K562 (cell line): ENCODE results near the gene PYGO2. TPM values are rescaled to one million over a fixed set of nuclear protein-coding genes. Genes with fewer than 3 reads are reported as not detected.

Experiments
- DPF2 ChIP-seq: fragments of 450-650 bp; IDR thresholded peaks from 2 replicates; pipeline ENCODE4 v1.6.1; 2016
- ESRRB ChIP-seq: fragments of 250-450 bp; sonication (Bioruptor Pico); IDR thresholded peaks from 2 replicates; pipeline ENCODE4 v1.5.0; 2020; ENCODE audit warnings: mild to moderate bottlenecking, moderate library complexity, borderline replicate concordance
- LEF1 ChIP-seq: fragments of 450-650 bp; IDR thresholded peaks from 2 replicates; pipeline ENCODE4 v1.6.1; 2016; ENCODE audit warnings: mild to moderate bottlenecking
- MCM7 ChIP-seq, 2 experiments: fragments of 450-650 bp; IDR thresholded peaks; 2 replicates each; pipeline ENCODE4 v1.6.1; 2016 to 2018
- MEF2A ChIP-seq: IDR thresholded peaks from 2 replicates; pipeline ENCODE4 v1.6.1; 2011; ENCODE audit warnings: low read depth, mild to moderate bottlenecking, low read length, moderate library complexity; ENCODE audit not compliant: control insufficient read depth
- MIER1 ChIP-seq: fragments of 450-650 bp; IDR thresholded peaks from 2 replicates; pipeline ENCODE4 v1.6.1; 2016; ENCODE audit warnings: antibody characterized with exemption, mild to moderate bottlenecking, low read depth
- MYC ChIP-seq, 2 experiments: fragments of 250-450 bp in 1 of 2; sonication (Bioruptor Pico) in 1 of 2; IDR thresholded peaks; 2 replicates each; pipeline versions ENCODE4 v1.5.1 to v1.6.1; 2012 to 2021; ENCODE audit warnings: low read depth in 2 of 2, borderline replicate concordance in 1 of 2, improper control_type of control experiment in 1 of 2, low read length in 1 of 2, mild to moderate bottlenecking in 1 of 2, moderate library complexity in 1 of 2
- PHB ChIP-seq: fragments of 250-450 bp; sonication (Bioruptor Pico); IDR thresholded peaks from 2 replicates; pipeline ENCODE4 v1.5.0; 2021
- POLR2G ChIP-seq: fragments of 200-400 bp; formaldehyde crosslinking; IDR thresholded peaks from 2 replicates; pipeline ENCODE4 v1.6.1; 2017; ENCODE audit warnings: low read depth, mild to moderate bottlenecking, antibody characterized with exemption, low read length, moderate library complexity
- PURB ChIP-seq: sonication (generic); formaldehyde crosslinking; IDR thresholded peaks from 2 replicates; pipeline ENCODE4 v1.9.0; 2021; ENCODE audit warnings: low read depth, mild to moderate bottlenecking, missing genetic modification reagents
- SMAD4 ChIP-seq: fragments of 250-450 bp; sonication (Bioruptor Pico); conservative IDR thresholded peaks from 2 replicates; pipeline ENCODE4 v1.8.0; 2021; ENCODE audit warnings: inconsistent platforms, mild to moderate bottlenecking, moderate library complexity
- SMARCA5 ChIP-seq: fragments of 450-650 bp; IDR thresholded peaks from 2 replicates; pipeline ENCODE4 v1.6.1; 2016
- SP1 ChIP-seq: sonication (generic); formaldehyde crosslinking; IDR thresholded peaks from 2 replicates; pipeline ENCODE4 v1.8.1; 2022; ENCODE audit warnings: mild to moderate bottlenecking, missing genetic modification reagents
- TARDBP ChIP-seq: fragments of 450-650 bp; IDR thresholded peaks from 2 replicates; pipeline ENCODE4 v1.6.1; 2016
- ZNF316 ChIP-seq: fragments of 450-650 bp; IDR thresholded peaks from 2 replicates; pipeline ENCODE4 v1.6.1; 2016
- ZNF766 ChIP-seq: fragments of 200-800 bp; sonication (Bioruptor generic); conservative IDR thresholded peaks from 2 replicates; pipeline ENCODE4 v1.6.1; 2016; ENCODE audit warnings: missing genetic modification characterization, missing compliant biosample characterization
- polyA plus RNA-seq, 8 experiments: library from polyadenylated mRNA; depleted of rRNA in 4 of 8; stranded (reverse) in 5 of 8; unstranded in 3 of 8; fragments of >200 nt; fragmentation: Nextera tagmentation in 2 of 8; fragmentation: Illumina TruSeq in 1 of 8; extraction: Ambion mirVana in 2 of 8; extraction: Trizol in 1 of 8; gene quantifications; 2 replicates each; pipeline versions ENCODE4 v1.2.1 to v1.2.3, GENCODE V29; 2011 to 2014; ENCODE audit warnings: inconsistent platforms in 1 of 8, missing spikeins in 1 of 8
- total RNA-seq, 7 experiments: library from RNA; depleted of rRNA in 6 of 7; stranded (reverse); fragments of >200 nt in 6 of 7; fragmentation: Illumina TruSeq in 2 of 7; extraction: Trizol in 2 of 7; gene quantifications; 2 replicates each; pipeline versions ENCODE4 v1.2.1 to v1.2.3, GENCODE V29; 2011 to 2021; ENCODE audit warnings: low replicate concordance in 1 of 7
- TF ChIP-seq, protein P1 (sequence below): fragments of 250-450 bp; sonication (Bioruptor Pico); IDR thresholded peaks from 2 replicates; pipeline ENCODE4 v1.8.0; 2021; ENCODE audit warnings: moderate library complexity, mild to moderate bottlenecking, inconsistent platforms
- TF ChIP-seq, protein P2 (sequence below): fragments of 150-350 bp; conservative IDR thresholded peaks from 2 replicates; pipeline ENCODE4 v1.6.1; 2014; ENCODE audit warnings: low read length
- TF ChIP-seq, protein P3 (sequence below): IDR thresholded peaks from 3 replicates; pipeline ENCODE4 v1.6.1; 2011; ENCODE audit warnings: borderline replicate concordance, mild to moderate bottlenecking, moderate library complexity; ENCODE audit not compliant: insufficient read length; ENCODE audit errors: extremely low read depth
- TF ChIP-seq, protein P4 (sequence below): fragments of 200-800 bp; sonication (Bioruptor generic); IDR thresholded peaks from 2 replicates; pipeline ENCODE4 v1.6.1; 2017; ENCODE audit warnings: missing genetic modification characterization, missing compliant biosample characterization

The PYGO2 gene
- total and polyA plus RNA-seq, 9 of the 15 experiments (the other 6 are each of a cell fraction or from before 2014, with no cell fraction given) = 8.3 to 36.2 (median 18.2) TPM

DNA sequence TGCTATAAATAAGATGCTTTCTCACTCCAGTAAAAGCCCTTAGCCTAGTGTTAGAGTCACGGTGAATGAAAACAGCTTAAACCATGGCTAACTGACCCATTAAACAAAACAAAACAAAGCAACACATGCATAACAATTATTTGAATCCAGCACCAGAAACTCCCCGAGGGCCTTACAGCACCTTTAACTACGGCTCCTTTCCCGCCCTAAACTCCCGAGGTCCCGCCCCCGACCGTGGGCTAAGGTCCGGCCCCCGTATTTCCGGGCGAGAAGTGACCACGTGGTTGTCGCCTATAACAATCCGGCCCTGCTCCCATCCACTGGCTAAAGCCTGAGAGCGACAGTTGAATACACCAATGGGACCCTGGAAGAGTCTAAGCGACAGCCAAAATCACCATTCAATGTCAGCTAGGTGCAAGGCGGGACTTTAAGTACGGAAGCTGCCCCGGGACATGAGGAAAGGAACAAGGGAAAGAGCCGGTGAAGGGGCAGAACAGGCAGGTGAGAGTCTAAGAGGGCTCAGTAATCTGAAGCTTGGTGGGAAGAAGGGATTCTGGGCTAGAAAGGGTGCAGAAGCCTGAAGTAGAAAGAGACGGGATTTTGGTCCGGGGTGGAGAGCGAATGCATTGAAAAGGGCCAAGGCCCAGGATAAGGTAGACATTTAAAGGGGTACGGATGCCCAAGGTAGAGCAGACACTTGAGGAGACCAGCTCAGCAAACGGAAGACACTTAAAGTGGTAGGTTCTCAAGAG lies 21.5 kb upstream of the PYGO2 start, which contains the start of gene FLAD1 (continued):
- TF ChIP-seq MYC (IDR thresholded peaks at IDR 0.05; ENCODE audit: low read depth, low read length) = peak; percentile 96
- no peak for TF ChIP-seq MYC (CRISPR knock-in tag; IDR thresholded peaks at IDR 0.05; ENCODE audit: borderline replicate concordance, low read depth)
- TF ChIP-seq PHB (CRISPR knock-in tag) = no peak
- TF ChIP-seq PURB (CRISPR knock-in tag) = no peak
- TF ChIP-seq ESRRB (CRISPR knock-in tag) = no peak
- TF ChIP-seq, protein P1, sequence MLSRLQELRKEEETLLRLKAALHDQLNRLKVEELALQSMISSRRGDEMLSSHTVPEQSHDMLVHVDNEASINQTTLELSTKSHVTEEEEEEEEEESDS = no peak
- TF ChIP-seq, protein P2, sequence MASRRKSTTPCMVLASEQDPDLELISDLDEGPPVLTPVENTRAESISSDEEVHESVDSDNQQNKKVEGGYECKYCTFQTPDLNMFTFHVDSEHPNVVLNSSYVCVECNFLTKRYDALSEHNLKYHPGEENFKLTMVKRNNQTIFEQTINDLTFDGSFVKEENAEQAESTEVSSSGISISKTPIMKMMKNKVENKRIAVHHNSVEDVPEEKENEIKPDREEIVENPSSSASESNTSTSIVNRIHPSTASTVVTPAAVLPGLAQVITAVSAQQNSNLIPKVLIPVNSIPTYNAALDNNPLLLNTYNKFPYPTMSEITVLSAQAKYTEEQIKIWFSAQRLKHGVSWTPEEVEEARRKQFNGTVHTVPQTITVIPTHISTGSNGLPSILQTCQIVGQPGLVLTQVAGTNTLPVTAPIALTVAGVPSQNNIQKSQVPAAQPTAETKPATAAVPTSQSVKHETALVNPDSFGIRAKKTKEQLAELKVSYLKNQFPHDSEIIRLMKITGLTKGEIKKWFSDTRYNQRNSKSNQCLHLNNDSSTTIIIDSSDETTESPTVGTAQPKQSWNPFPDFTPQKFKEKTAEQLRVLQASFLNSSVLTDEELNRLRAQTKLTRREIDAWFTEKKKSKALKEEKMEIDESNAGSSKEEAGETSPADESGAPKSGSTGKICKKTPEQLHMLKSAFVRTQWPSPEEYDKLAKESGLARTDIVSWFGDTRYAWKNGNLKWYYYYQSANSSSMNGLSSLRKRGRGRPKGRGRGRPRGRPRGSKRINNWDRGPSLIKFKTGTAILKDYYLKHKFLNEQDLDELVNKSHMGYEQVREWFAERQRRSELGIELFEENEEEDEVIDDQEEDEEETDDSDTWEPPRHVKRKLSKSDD = no peak
- no peak for TF ChIP-seq SMAD4
- no peak for TF ChIP-seq MEF2A
- TF ChIP-seq MIER1 = no peak
- no peak for TF ChIP-seq ZNF766 (CRISPR knock-in tag)
- TF ChIP-seq ZNF316 = no peak
- TF ChIP-seq, protein P3, sequence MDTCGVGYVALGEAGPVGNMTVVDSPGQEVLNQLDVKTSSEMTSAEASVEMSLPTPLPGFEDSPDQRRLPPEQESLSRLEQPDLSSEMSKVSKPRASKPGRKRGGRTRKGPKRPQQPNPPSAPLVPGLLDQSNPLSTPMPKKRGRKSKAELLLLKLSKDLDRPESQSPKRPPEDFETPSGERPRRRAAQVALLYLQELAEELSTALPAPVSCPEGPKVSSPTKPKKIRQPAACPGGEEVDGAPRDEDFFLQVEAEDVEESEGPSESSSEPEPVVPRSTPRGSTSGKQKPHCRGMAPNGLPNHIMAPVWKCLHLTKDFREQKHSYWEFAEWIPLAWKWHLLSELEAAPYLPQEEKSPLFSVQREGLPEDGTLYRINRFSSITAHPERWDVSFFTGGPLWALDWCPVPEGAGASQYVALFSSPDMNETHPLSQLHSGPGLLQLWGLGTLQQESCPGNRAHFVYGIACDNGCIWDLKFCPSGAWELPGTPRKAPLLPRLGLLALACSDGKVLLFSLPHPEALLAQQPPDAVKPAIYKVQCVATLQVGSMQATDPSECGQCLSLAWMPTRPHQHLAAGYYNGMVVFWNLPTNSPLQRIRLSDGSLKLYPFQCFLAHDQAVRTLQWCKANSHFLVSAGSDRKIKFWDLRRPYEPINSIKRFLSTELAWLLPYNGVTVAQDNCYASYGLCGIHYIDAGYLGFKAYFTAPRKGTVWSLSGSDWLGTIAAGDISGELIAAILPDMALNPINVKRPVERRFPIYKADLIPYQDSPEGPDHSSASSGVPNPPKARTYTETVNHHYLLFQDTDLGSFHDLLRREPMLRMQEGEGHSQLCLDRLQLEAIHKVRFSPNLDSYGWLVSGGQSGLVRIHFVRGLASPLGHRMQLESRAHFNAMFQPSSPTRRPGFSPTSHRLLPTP = no peak
- peak; percentile 88 for TF ChIP-seq SP1 (CRISPR knock-in tag)
- peak; percentile 58; the same call in 1 of the 2 replicates for TF ChIP-seq LEF1
- no peak for TF ChIP-seq POLR2G
- TF ChIP-seq TARDBP = no peak
- no peak; a peak in 1 of 4 replicates for TF ChIP-seq MCM7 (IDR thresholded peaks at IDR 0.05)
- no peak for TF ChIP-seq DPF2
- TF ChIP-seq, protein P4, sequence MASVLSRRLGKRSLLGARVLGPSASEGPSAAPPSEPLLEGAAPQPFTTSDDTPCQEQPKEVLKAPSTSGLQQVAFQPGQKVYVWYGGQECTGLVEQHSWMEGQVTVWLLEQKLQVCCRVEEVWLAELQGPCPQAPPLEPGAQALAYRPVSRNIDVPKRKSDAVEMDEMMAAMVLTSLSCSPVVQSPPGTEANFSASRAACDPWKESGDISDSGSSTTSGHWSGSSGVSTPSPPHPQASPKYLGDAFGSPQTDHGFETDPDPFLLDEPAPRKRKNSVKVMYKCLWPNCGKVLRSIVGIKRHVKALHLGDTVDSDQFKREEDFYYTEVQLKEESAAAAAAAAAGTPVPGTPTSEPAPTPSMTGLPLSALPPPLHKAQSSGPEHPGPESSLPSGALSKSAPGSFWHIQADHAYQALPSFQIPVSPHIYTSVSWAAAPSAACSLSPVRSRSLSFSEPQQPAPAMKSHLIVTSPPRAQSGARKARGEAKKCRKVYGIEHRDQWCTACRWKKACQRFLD (CRISPR knock-in tag) = peak; percentile 93
- no peak for TF ChIP-seq SMARCA5
